ENCODE data around the gene ATG13. TPM values are rescaled to one million over a fixed set of nuclear protein-coding genes. Genes with fewer than 3 reads are reported as not detected.

Gene ATG13
- total and polyA plus RNA-seq, 2 of the 8 experiments (the other 6 are each of a cell fraction or from before 2014, with no cell fraction given) = 65.0 to 77.4 TPM

GRCh38 chr11:46701078-46701654, 83.8 kb downstream of the ATG13 start:
- ChIA-PET POLR2A (ENCODE audit: partially characterized antibody) (interaction anchor here (0.8 to 5.2 kb wide), 18 partner anchors 11 to 558 kb away, joined by 3 to 18 read pairs (median 3); partner anchors contain the start of genes CSTPP1 and F2), CTCF (ENCODE audit: partially characterized antibody) (interaction anchor here (1.2 to 1.5 kb wide), 3 partner anchors 30 to 83 kb away, joined by 3 to 4 read pairs (median 3); no protein-coding TSS in a partner anchor)
- H3K23me2 ChIP-seq (ENCODE audit: low read depth, low read length) = peaks cover 9% of the 10 kb centered on the region; the same call in 1 of the 2 replicates
- H3K4me1 ChIP-seq (replicated peaks in 1 of 4; ENCODE audit: control insufficient read depth in 3 of 4, insufficient read depth in 4 of 4, low read length in 3 of 4) = no peaks in the 10 kb centered on the region; a peak in 4 of 7 replicates
- peaks cover 3 to 16% of the 10 kb centered on the region in 2 experiments; a peak in 2 of 4 replicates for H3K79me2 ChIP-seq (ENCODE audit: control insufficient read depth in 1 of 2, insufficient read depth in 2 of 2, low read length in 2 of 2)
- FAIRE-seq (no peak), DNase-seq (ENCODE audit: low read depth in 1 of 2, low spot score in 2 of 2) (no peak)
- no peak overlapping the region for H2AK5ac ChIP-seq (ENCODE audit: low read depth, low read length)
- peaks cover 0 to 5% of the 10 kb centered on the region in 2 experiments for H4K20me1 ChIP-seq (replicated peaks in 1 of 2; ENCODE audit: control insufficient read depth in 1 of 2, insufficient read depth in 2 of 2, low read length in 2 of 2)
- H4K91ac ChIP-seq (replicated peaks; ENCODE audit: insufficient read length, low read length) = no peak overlapping the region
- no peak overlapping the region for H2BK20ac ChIP-seq (ENCODE audit: low read length)
- 2% methylated on average over 29 of the region's 29 CpGs; no CpG with 5 or more reads in 1 of the 2 experiments for WGBS, 2 experiments (ENCODE audit: extremely low coverage in 1 of 2, insufficient coverage in 1 of 2, insufficient read length in 1 of 2, insufficient replicate concordance in 2 of 2, low coverage in 1 of 2, low lambda C conversion rate in 2 of 2, missing lambda C conversion rate in 1 of 2)
- H3K27me3 ChIP-seq (replicated peaks in 1 of 4; ENCODE audit: control insufficient read depth in 3 of 4, extremely low read depth in 1 of 4, insufficient read depth in 3 of 4, low read length in 3 of 4) = no peaks in the 10 kb centered on the region
- peak overlapping the region; percentile 98 for H2BK5ac ChIP-seq (ENCODE audit: low read depth, low read length)
- no peak overlapping the region; the same call in 1 of the 2 replicates for H2BK12ac ChIP-seq (ENCODE audit: low read depth, low read length)
- H3K23ac ChIP-seq (ENCODE audit: insufficient read length) = no peak overlapping the region
- H3K79me1 ChIP-seq (ENCODE audit: low read depth, low read length) = no peaks in the 10 kb centered on the region
- peak overlapping the region; percentile 51 to 89 for H3K4me2 ChIP-seq (ENCODE audit: insufficient read depth in 1 of 2, low read depth in 2 of 2, low read length in 2 of 2)
- no peak overlapping the region for H2BK15ac ChIP-seq (ENCODE audit: low read length)
- H3K9ac ChIP-seq (replicated peaks in 1 of 4; ENCODE audit: extremely low read depth in 1 of 4, low read depth in 3 of 4, low read length in 3 of 4) = peak overlapping the region; percentile 70 to 99 (median 95)
- no peak overlapping the region for H3K4ac ChIP-seq (replicated peaks; ENCODE audit: insufficient read length, low read depth, low read length)
- peak overlapping the region; percentile 46 for H4K5ac ChIP-seq (ENCODE audit: insufficient read length, low read depth, low read length)
- peaks cover 18 to 34% (median 32%) of the 10 kb centered on the region in 4 experiments for H3K36me3 ChIP-seq (ENCODE audit: control insufficient read depth in 2 of 4, insufficient read depth in 4 of 4, low read length in 3 of 4)
- no peaks in the 10 kb centered on the region for H3K9me3 ChIP-seq (ENCODE audit: insufficient read depth in 2 of 2, low read depth in 1 of 2, low read length in 1 of 2)
- H4K8ac ChIP-seq (ENCODE audit: extremely low read depth, insufficient read depth, low read length) = peak overlapping the region; percentile 99; the same call in 1 of the 2 replicates
- peak; percentile 77 for TF ChIP-seq POLR2AphosphoS5 (IDR thresholded peaks at IDR 0.05; ENCODE audit: low read depth, low read length)
- TF ChIP-seq PHF8 (conservative IDR thresholded peaks at IDR 0.05; ENCODE audit: low read depth, low read length) = peak; percentile 74
- TF ChIP-seq USF2 (IDR thresholded peaks at IDR 0.05; ENCODE audit: low read length) = no peak
- H3K27ac ChIP-seq (ENCODE audit: low read depth, low read length) = peak overlapping the region; percentile 98
- no peak overlapping the region for H3K14ac ChIP-seq (ENCODE audit: insufficient read length)
- peak overlapping the region; percentile 100; the same call in 1 of the 2 replicates for H2AFZ ChIP-seq (ENCODE audit: low read length)
- no peak overlapping the region; the same call in 1 of the 2 replicates for H3K18ac ChIP-seq (ENCODE audit: extremely low read depth, low read length)
- no peak overlapping the region for H2BK120ac ChIP-seq (replicated peaks; ENCODE audit: low read depth, low read length)
- H3K56ac ChIP-seq (replicated peaks; ENCODE audit: insufficient read length, low read depth, low read length) = no peak overlapping the region
- peak overlapping the region; percentile 59 to 100 (median 96) for H3K4me3 ChIP-seq (ENCODE audit: extremely low read depth in 1 of 4, insufficient read depth in 2 of 4, low read depth in 3 of 4, low read length in 4 of 4)

Measured in H1 (cell line).